CD14-positive monocyte (primary cell): ENCODE data around the gene MED9. TPM values are rescaled to one million over a fixed set of nuclear protein-coding genes. Genes with fewer than 3 reads are reported as not detected.

ENCODE experiments used
- DNase-seq, 3 donors: peaks; one replicate each; pipeline ENCODE4 v3.0.0-alpha.2; 2011 to 2022
- H2AFZ ChIP-seq: 2 replicates; pipeline ENCODE4 v1.6.0; 2012; ENCODE audit warnings: mild to moderate bottlenecking, low read depth, low read length, inconsistent platforms; ENCODE audit not compliant: insufficient read depth, poor library complexity, severe bottlenecking
- H3K27ac ChIP-seq, 2 donors: 1 replicate in 1 of 2; 2 replicates in 1 of 2; pipeline ENCODE4 v1.5.1; 2012 to 2013; ENCODE audit warnings: low read length in 2 of 2, control low read depth in 1 of 2, inconsistent platforms in 1 of 2, low read depth in 1 of 2, mild to moderate bottlenecking in 1 of 2
- H3K27me3 ChIP-seq, 2 donors: one replicate each; pipeline versions ENCODE4 v1.6.0 to v1.6.1; 2011 to 2013; ENCODE audit warnings: low read length in 2 of 2; ENCODE audit not compliant: control insufficient read depth in 2 of 2, insufficient read depth in 2 of 2
- H3K36me3 ChIP-seq, 2 donors: replicated peaks in 1 of 2; 1 replicate in 1 of 2; 2 replicates in 1 of 2; pipeline versions ENCODE4 v1.5.1 to v1.6.1; 2012 to 2013; ENCODE audit warnings: low read length in 2 of 2, control low read depth in 1 of 2, inconsistent platforms in 1 of 2, mild to moderate bottlenecking in 1 of 2; ENCODE audit not compliant: insufficient read depth in 2 of 2, control insufficient read depth in 1 of 2
- H3K4me1 ChIP-seq, 2 donors: 1 replicate in 1 of 2; 2 replicates in 1 of 2; pipeline versions ENCODE4 v1.5.1 to v1.6.1; 2012 to 2013; ENCODE audit warnings: low read length in 2 of 2, control low read depth in 1 of 2, inconsistent platforms in 1 of 2, mild to moderate bottlenecking in 1 of 2, moderate library complexity in 1 of 2; ENCODE audit not compliant: insufficient read depth in 2 of 2, control insufficient read depth in 1 of 2
- H3K4me2 ChIP-seq: replicated peaks from 2 replicates; pipeline ENCODE3; 2012; ENCODE audit warnings: low read length, moderate library complexity, mild to moderate bottlenecking; ENCODE audit not compliant: poor library complexity, severe bottlenecking; ENCODE audit errors: extremely low read depth
- H3K4me3 ChIP-seq, 3 experiments: fragments of 200-600 bp in 1 of 3; sonication (generic) in 1 of 3; replicated peaks in 1 of 3; 1 replicate in 2 of 3; 2 replicates in 1 of 3; pipeline ENCODE4 v1.5.1; 2011 to 2013; ENCODE audit warnings: low read length in 3 of 3, mild to moderate bottlenecking in 3 of 3, control low read depth in 2 of 3, low read depth in 2 of 3, inconsistent platforms in 1 of 3, moderate library complexity in 1 of 3
- H3K79me2 ChIP-seq: 2 replicates; pipeline ENCODE4 v1.6.0; 2012; ENCODE audit warnings: mild to moderate bottlenecking, control low read depth, inconsistent platforms, low read length, moderate library complexity; ENCODE audit not compliant: insufficient read depth
- H3K9ac ChIP-seq: 2 replicates; pipeline ENCODE4 v1.6.0; 2017; ENCODE audit warnings: low read length, mild to moderate bottlenecking; ENCODE audit not compliant: insufficient read depth, poor library complexity, severe bottlenecking
- H3K9me3 ChIP-seq, 2 donors: replicated peaks in 1 of 2; 1 replicate in 1 of 2; 2 replicates in 1 of 2; pipeline versions ENCODE4 v1.5.1 to v1.6.1; 2012 to 2013; ENCODE audit warnings: low read length in 2 of 2, control low read depth in 1 of 2; ENCODE audit not compliant: control insufficient read depth in 1 of 2, insufficient read depth in 1 of 2
- H4K20me1 ChIP-seq: 2 replicates; pipeline ENCODE4 v1.6.0; 2012; ENCODE audit warnings: mild to moderate bottlenecking, low read length, control low read depth, moderate library complexity; ENCODE audit not compliant: insufficient read depth
- H3K27ac Mint-ChIP-seq, 7 donors: one replicate each; pipeline ENCODE4 v1.8.0; 2020; ENCODE audit warnings: mild to moderate bottlenecking in 7 of 7, mixed read lengths in 7 of 7, moderate library complexity in 6 of 7, inconsistent platforms in 2 of 7
- H3K27me3 Mint-ChIP-seq, 3 donors: one replicate each; pipeline ENCODE4 v1.8.0; 2021 to 2022; ENCODE audit warnings: low read depth in 3 of 3, mild to moderate bottlenecking in 3 of 3, mixed read lengths in 3 of 3, moderate library complexity in 3 of 3, inconsistent platforms in 1 of 3
- H3K36me3 Mint-ChIP-seq, 2 donors: one replicate each; pipeline ENCODE4 v1.8.0; 2020; ENCODE audit warnings: mixed read lengths in 2 of 2, inconsistent platforms in 1 of 2, mild to moderate bottlenecking in 1 of 2
- H3K4me1 Mint-ChIP-seq: one replicate; pipeline ENCODE4 v1.8.0; 2020; ENCODE audit warnings: mild to moderate bottlenecking, mixed read lengths
- H3K4me3 Mint-ChIP-seq, 2 donors: one replicate each; pipeline ENCODE4 v1.8.0; 2020; ENCODE audit warnings: mild to moderate bottlenecking in 2 of 2, mixed read lengths in 2 of 2, moderate library complexity in 1 of 2
- H3K9me3 Mint-ChIP-seq, 7 donors: one replicate each; pipeline ENCODE4 v1.8.0; 2020 to 2022; ENCODE audit warnings: mixed read lengths in 7 of 7, mild to moderate bottlenecking in 6 of 7, moderate library complexity in 6 of 7, inconsistent platforms in 2 of 7
- WGBS: methylation state at CpG from one replicate; pipeline ENCODE4 v1.1.5; 2013; ENCODE audit warnings: missing lambda C conversion rate; ENCODE audit not compliant: insufficient coverage; 5-methylcytosine and 5-hydroxymethylcytosine counted together
- intact Hi-C, 2 donors: fragments of 100-400 bp; cut with micrococcal nuclease; formaldehyde crosslinking; loops; one replicate each; pipeline versions ENCODE4 v1.15.0 to v1.15.1; 2023
- polyA plus RNA-seq, 3 donors: library from polyadenylated mRNA; depleted of rRNA in 1 of 3; unstranded in 2 of 3; stranded (reverse) in 1 of 3; fragments of 300-500 nt in 2 of 3; fragments of >200 nt in 1 of 3; fragmentation: Illumina TruSeq in 2 of 3; gene quantifications; 1 replicate in 2 of 3; 2 replicates in 1 of 3; pipeline ENCODE4 v1.2.3, GENCODE V29; 2012 to 2021
- TF ChIP-seq, protein P1 (sequence below): fragments of 200-600 bp; IDR thresholded peaks from one replicate; pipeline ENCODE4 v1.8.0; 2022; ENCODE audit warnings: antibody characterized with exemption, mild to moderate bottlenecking

Gene MED9
- polyA plus RNA-seq, 3 donors, result 5.6 to 6.9 (median 6.1) TPM

GRCh38 chr17:17455173-17455572, 21.6 kb upstream of the MED9 start:
- H3K4me1 Mint-ChIP-seq, result no peaks in the 10 kb centered on the region
- H3K27me3 Mint-ChIP-seq, result peaks cover 0 to 3% (median 2%) of the 10 kb centered on the region in 3 donors
- Histone ChIP-seq H3K27ac (no peak overlapping the region), H3K36me3 (no peaks in the 10 kb centered on the region), H3K4me2 (no peak overlapping the region), H3K9me3 (peaks cover 0 to 3% of the 10 kb centered on the region in 2 donors), H4K20me1 (no peaks in the 10 kb centered on the region), H3K9ac (no peak overlapping the region), H2AFZ (no peak overlapping the region), H3K27me3 (no peaks in the 10 kb centered on the region), H3K79me2 (no peaks in the 10 kb centered on the region), H3K4me3 (no peak overlapping the region), H3K4me1 (no peaks in the 10 kb centered on the region)
- peaks cover 0 to 4% (median 3%) of the 10 kb centered on the region in 7 donors for H3K9me3 Mint-ChIP-seq
- no peak overlapping the region for H3K27ac Mint-ChIP-seq
- TF ChIP-seq, protein P1, sequence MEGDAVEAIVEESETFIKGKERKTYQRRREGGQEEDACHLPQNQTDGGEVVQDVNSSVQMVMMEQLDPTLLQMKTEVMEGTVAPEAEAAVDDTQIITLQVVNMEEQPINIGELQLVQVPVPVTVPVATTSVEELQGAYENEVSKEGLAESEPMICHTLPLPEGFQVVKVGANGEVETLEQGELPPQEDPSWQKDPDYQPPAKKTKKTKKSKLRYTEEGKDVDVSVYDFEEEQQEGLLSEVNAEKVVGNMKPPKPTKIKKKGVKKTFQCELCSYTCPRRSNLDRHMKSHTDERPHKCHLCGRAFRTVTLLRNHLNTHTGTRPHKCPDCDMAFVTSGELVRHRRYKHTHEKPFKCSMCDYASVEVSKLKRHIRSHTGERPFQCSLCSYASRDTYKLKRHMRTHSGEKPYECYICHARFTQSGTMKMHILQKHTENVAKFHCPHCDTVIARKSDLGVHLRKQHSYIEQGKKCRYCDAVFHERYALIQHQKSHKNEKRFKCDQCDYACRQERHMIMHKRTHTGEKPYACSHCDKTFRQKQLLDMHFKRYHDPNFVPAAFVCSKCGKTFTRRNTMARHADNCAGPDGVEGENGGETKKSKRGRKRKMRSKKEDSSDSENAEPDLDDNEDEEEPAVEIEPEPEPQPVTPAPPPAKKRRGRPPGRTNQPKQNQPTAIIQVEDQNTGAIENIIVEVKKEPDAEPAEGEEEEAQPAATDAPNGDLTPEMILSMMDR, result no peak
- 94% methylated on average over 1 of the region's 4 CpGs for WGBS
- no peak overlapping the region for H3K4me3 Mint-ChIP-seq
- H3K36me3 Mint-ChIP-seq, result no peaks in the 10 kb centered on the region
- DNase-seq, result no peak
- intact Hi-C loops, result no loop called here

- H4K20me1 ChIP-seq, result no peaks in the 10 kb centered on the region
- intact Hi-C loops, result no loop called here
- no peak overlapping the region for H3K4me3 Mint-ChIP-seq
- no peak overlapping the region for H3K4me2 ChIP-seq
- peaks cover 0 to 3% (median 2%) of the 10 kb centered on the region in 3 donors for H3K27me3 Mint-ChIP-seq
- no peaks in the 10 kb centered on the region for H3K36me3 Mint-ChIP-seq
- no peaks in the 10 kb centered on the region for H3K27me3 ChIP-seq
- no peak overlapping the region for H3K27ac ChIP-seq
- peaks cover 0 to 4% (median 3%) of the 10 kb centered on the region in 7 donors for H3K9me3 Mint-ChIP-seq
- no peaks in the 10 kb centered on the region for H3K36me3 ChIP-seq
- H2AFZ ChIP-seq, result no peak overlapping the region
- TF ChIP-seq, protein P1, result no peak
- peaks cover 0 to 3% of the 10 kb centered on the region in 2 donors for H3K9me3 ChIP-seq
- no peak overlapping the region for H3K4me3 ChIP-seq
- no peak for DNase-seq
- H3K9ac ChIP-seq, result no peak overlapping the region
- no peaks in the 10 kb centered on the region for H3K4me1 ChIP-seq
- H3K4me1 Mint-ChIP-seq, result no peaks in the 10 kb centered on the region
- 100% methylated on average over 5 of the region's 19 CpGs for WGBS
- no peaks in the 10 kb centered on the region for H3K79me2 ChIP-seq
- no peak overlapping the region for H3K27ac Mint-ChIP-seq
These were observed 20.5 kb upstream of the MED9 start for GRCh38 chr17:17456251-17456650.
